HG03520 (cell line): ENCODE results near the gene TRIM61.
"Not testable (repeated sequence)": the region's sequence is repeated elsewhere in the genome, so short reads cannot be mapped to it uniquely, and the experiment has no call there.

Experiments used
- ATAC-seq: cut with Tn5 transposase; IDR thresholded peaks from one replicate; pipeline ENCODE4 v1.9.1; 2021; ENCODE audit warnings: mild to moderate bottlenecking, moderate library complexity; ENCODE audit not compliant: unreplicated experiment

Gene TRIM61

GRCh38 chr4:164959421-164959820, 18.0 kb downstream of the TRIM61 start:
- ATAC-seq = not testable (repeated sequence)

GRCh38 chr4:164956766-164957643, 20.5 kb downstream of the TRIM61 start:
- peak; percentile 100 for ATAC-seq

- no peak for ATAC-seq
Observed at GRCh38 chr4:164955107-164955805, 22.2 kb downstream of the TRIM61 start.

GRCh38 chr4:164952551-164952950, 24.9 kb downstream of the TRIM61 start:
- ATAC-seq = no peak

GRCh38 chr4:164949448-164950143, 27.9 kb downstream of the TRIM61 start:
- no peak for ATAC-seq

- ATAC-seq = no peak
Observed at GRCh38 chr4:164948975-164949374, 28.5 kb downstream of the TRIM61 start.

GRCh38 chr4:164948006-164948405, 29.5 kb downstream of the TRIM61 start:
- ATAC-seq = not testable (repeated sequence)

GRCh38 chr4:164946810-164947209, 30.6 kb downstream of the TRIM61 start:
- no peak for ATAC-seq

GRCh38 chr4:164945146-164945545, 32.3 kb downstream of the TRIM61 start:
- ATAC-seq = no peak

- no peak for ATAC-seq
Observed at GRCh38 chr4:164943192-164943591, 34.3 kb downstream of the TRIM61 start.

- peak; percentile 57 for ATAC-seq
Observed at GRCh38 chr4:164937576-164938270, 39.7 kb downstream of the TRIM61 start.

GRCh38 chr4:164935865-164936606, 41.4 kb downstream of the TRIM61 start:
- ATAC-seq = peak; percentile 49

- peak; percentile 59 for ATAC-seq
Observed at GRCh38 chr4:164935363-164935762, 42.1 kb downstream of the TRIM61 start.

- ATAC-seq = no peak
Observed at GRCh38 chr4:164933244-164933643, 44.2 kb downstream of the TRIM61 start.

GRCh38 chr4:164931551-164932324, 45.7 kb downstream of the TRIM61 start:
- ATAC-seq = no peak

GRCh38 chr4:164930647-164931046, 46.8 kb downstream of the TRIM61 start:
- ATAC-seq = no peak

GRCh38 chr4:164927101-164927500, 50.4 kb downstream of the TRIM61 start:
- not testable (repeated sequence) for ATAC-seq

- ATAC-seq = no peak
Observed at GRCh38 chr4:164926301-164926700, 51.2 kb downstream of the TRIM61 start.

GRCh38 chr4:164924670-164925238, 52.7 kb downstream of the TRIM61 start:
- no peak for ATAC-seq
